Measurements from ENCODE around the gene LAP3.

Gene LAP3

DNA sequence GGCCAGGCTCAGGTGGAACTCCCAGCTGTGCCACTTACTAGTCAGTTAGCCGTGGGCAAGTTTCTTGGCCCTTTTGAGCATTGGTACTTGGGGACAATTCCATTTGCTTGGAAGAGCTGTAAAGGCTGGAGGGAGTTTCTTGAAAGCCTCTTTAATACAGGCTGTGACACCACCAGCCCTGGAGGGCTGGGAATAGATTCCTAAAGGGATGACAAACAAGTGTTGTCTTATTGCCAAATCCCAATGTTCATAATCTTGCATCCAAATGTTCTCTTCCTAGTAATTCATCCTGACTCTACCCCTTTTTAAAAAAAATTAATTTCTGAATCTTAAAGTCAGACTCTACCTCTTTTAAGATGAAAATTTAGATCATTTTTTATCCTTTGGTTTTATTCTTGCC, 22.8 kb downstream of the LAP3 start:
- no peaks in the 10 kb centered on the region for H4K20me1 ChIP-seq (ENCODE audit: insufficient read depth, low read length)
- H3K4me3 ChIP-seq (ENCODE audit: low read depth in 1 of 2, low read length in 2 of 2), result no peak overlapping the region
- no peaks in the 10 kb centered on the region for H3K27me3 ChIP-seq (ENCODE audit: insufficient read depth, low read length, poor library complexity)
- TF ChIP-seq EZH2 (IDR thresholded peaks at IDR 0.05; ENCODE audit: borderline replicate concordance, low read depth, low read length, severe bottlenecking), result no peak
- no peaks in the 10 kb centered on the region for H3K4me1 ChIP-seq (ENCODE audit: insufficient read depth, low read length)
- H3K4me2 ChIP-seq (ENCODE audit: insufficient read depth, low read length), result no peak overlapping the region
- DNase-seq (no peak), ATAC-seq (ENCODE audit: insufficient read depth, low read depth) (no peak)
- H2AFZ ChIP-seq (ENCODE audit: low read depth, low read length), result no peak overlapping the region
- peaks cover 21% of the 10 kb centered on the region; the same call in 1 of the 2 replicates for H3K36me3 ChIP-seq (ENCODE audit: insufficient read depth, low read length)
- H3K9me3 ChIP-seq (ENCODE audit: insufficient read depth, low read length, severe bottlenecking), result no peaks in the 10 kb centered on the region
- H3K9ac ChIP-seq (ENCODE audit: low read depth, low read length), result no peak overlapping the region
- no peaks in the 10 kb centered on the region for H3K79me2 ChIP-seq (ENCODE audit: insufficient read depth, low read length)
- H3K27ac ChIP-seq (ENCODE audit: low read length), result no peak overlapping the region

DNA sequence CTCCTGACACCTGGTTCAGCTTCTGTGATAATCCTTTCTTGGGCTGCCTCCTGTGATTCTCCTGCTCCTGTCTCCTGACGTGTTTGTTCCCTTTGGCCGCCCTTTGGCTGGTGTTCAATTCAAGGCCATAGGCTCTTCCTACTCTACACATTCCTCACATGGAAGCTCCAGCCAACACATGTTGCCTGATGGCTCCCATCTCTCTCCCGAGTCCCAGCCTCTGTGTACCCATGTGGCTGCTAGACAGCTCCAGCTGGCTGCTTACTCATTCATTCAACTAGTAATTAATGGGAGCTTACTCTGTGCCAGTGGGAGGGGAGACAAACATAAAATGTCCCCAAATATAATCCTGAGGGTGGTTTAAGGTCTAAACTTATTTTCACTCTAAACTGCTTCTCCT, 28.2 kb downstream of the LAP3 start:
- ATAC-seq (ENCODE audit: insufficient read depth, low read depth) (no peak), DNase-seq (no peak)
- H3K9ac ChIP-seq (ENCODE audit: low read depth, low read length), result no peak overlapping the region
- H3K27ac ChIP-seq (ENCODE audit: low read length), result no peak overlapping the region
- no peaks in the 10 kb centered on the region for H3K27me3 ChIP-seq (ENCODE audit: insufficient read depth, low read length, poor library complexity)
- TF ChIP-seq, protein P1, sequence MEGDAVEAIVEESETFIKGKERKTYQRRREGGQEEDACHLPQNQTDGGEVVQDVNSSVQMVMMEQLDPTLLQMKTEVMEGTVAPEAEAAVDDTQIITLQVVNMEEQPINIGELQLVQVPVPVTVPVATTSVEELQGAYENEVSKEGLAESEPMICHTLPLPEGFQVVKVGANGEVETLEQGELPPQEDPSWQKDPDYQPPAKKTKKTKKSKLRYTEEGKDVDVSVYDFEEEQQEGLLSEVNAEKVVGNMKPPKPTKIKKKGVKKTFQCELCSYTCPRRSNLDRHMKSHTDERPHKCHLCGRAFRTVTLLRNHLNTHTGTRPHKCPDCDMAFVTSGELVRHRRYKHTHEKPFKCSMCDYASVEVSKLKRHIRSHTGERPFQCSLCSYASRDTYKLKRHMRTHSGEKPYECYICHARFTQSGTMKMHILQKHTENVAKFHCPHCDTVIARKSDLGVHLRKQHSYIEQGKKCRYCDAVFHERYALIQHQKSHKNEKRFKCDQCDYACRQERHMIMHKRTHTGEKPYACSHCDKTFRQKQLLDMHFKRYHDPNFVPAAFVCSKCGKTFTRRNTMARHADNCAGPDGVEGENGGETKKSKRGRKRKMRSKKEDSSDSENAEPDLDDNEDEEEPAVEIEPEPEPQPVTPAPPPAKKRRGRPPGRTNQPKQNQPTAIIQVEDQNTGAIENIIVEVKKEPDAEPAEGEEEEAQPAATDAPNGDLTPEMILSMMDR (IDR thresholded peaks at IDR 0.05; ENCODE audit: borderline replicate concordance, extremely low read depth, low read length, poor library complexity, severe bottlenecking), result no peak
- TF ChIP-seq EZH2 (IDR thresholded peaks at IDR 0.05; ENCODE audit: borderline replicate concordance, low read depth, low read length, severe bottlenecking), result no peak
- peaks cover 18% of the 10 kb centered on the region; the same call in 1 of the 2 replicates for H3K36me3 ChIP-seq (ENCODE audit: insufficient read depth, low read length)
- H3K4me2 ChIP-seq (ENCODE audit: insufficient read depth, low read length), result no peak overlapping the region
- no peak overlapping the region for H2AFZ ChIP-seq (ENCODE audit: low read depth, low read length)
- H3K9me3 ChIP-seq (ENCODE audit: insufficient read depth, low read length, severe bottlenecking), result no peaks in the 10 kb centered on the region
- H3K4me3 ChIP-seq (ENCODE audit: low read depth in 1 of 2, low read length in 2 of 2), result no peak overlapping the region
- H3K79me2 ChIP-seq (ENCODE audit: insufficient read depth, low read length), result no peaks in the 10 kb centered on the region
- no peaks in the 10 kb centered on the region for H3K4me1 ChIP-seq (ENCODE audit: insufficient read depth, low read length)
- H4K20me1 ChIP-seq (ENCODE audit: insufficient read depth, low read length), result no peaks in the 10 kb centered on the region

DNA sequence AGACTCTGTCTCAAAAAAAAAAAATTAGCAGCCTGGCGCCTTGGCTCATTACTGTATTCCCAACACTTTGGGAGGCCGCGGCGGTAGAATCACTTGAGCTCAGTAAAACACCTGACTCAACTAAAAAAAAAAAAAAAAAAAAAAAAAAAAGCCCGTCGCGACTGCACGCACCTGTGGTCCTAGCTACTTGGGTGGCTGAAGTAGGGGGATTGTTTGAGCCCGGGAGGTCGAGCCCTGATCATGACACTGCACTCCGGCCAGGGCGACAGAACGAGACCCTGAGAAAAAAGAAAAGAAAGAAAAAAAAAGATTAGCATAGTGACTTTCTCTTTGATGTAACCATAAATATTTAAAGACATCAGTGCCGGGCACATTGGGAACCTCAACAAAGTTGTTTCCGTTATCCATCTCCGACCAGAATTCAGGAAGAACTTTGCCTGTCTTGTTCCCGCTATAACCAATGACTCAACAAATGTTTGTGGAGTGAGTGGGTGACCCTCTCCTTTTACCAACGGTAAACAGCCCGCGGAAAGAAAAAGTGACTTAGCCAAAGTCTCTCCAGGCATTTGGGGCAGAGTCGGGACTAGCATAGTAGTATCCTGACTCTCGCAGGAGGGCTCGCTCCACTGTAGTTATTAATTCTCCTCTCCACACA, 36.9 kb downstream of the LAP3 start:
- Histone ChIP-seq H3K4me3 (ENCODE audit: low read depth in 1 of 2, low read length in 2 of 2) (peak overlapping the region; percentile 79 to 95), H3K9ac (ENCODE audit: low read depth, low read length) (peak overlapping the region; percentile 88), H3K27ac (ENCODE audit: low read length) (peak overlapping the region; percentile 91), H3K4me1 (ENCODE audit: insufficient read depth, low read length) (peaks cover 51% of the 10 kb centered on the region), H2AFZ (ENCODE audit: low read depth, low read length) (peak overlapping the region; percentile 84), H3K27me3 (ENCODE audit: insufficient read depth, low read length, poor library complexity) (no peaks in the 10 kb centered on the region), H4K20me1 (ENCODE audit: insufficient read depth, low read length) (peaks cover 34% of the 10 kb centered on the region), H3K36me3 (ENCODE audit: insufficient read depth, low read length) (peaks cover 31% of the 10 kb centered on the region), H3K79me2 (ENCODE audit: insufficient read depth, low read length) (peaks cover 51% of the 10 kb centered on the region), H3K9me3 (ENCODE audit: insufficient read depth, low read length, severe bottlenecking) (no peaks in the 10 kb centered on the region), H3K4me2 (ENCODE audit: insufficient read depth, low read length) (peak overlapping the region; percentile 83)
- DNase-seq (peak; percentile 27), ATAC-seq (ENCODE audit: insufficient read depth, low read depth) (peak; percentile 60)
- TF ChIP-seq EZH2 (IDR thresholded peaks at IDR 0.05; ENCODE audit: borderline replicate concordance, low read depth, low read length, severe bottlenecking), result no peak
- TF ChIP-seq, protein P1 (IDR thresholded peaks at IDR 0.05; ENCODE audit: borderline replicate concordance, extremely low read depth, low read length, poor library complexity, severe bottlenecking), result no peak

DNA sequence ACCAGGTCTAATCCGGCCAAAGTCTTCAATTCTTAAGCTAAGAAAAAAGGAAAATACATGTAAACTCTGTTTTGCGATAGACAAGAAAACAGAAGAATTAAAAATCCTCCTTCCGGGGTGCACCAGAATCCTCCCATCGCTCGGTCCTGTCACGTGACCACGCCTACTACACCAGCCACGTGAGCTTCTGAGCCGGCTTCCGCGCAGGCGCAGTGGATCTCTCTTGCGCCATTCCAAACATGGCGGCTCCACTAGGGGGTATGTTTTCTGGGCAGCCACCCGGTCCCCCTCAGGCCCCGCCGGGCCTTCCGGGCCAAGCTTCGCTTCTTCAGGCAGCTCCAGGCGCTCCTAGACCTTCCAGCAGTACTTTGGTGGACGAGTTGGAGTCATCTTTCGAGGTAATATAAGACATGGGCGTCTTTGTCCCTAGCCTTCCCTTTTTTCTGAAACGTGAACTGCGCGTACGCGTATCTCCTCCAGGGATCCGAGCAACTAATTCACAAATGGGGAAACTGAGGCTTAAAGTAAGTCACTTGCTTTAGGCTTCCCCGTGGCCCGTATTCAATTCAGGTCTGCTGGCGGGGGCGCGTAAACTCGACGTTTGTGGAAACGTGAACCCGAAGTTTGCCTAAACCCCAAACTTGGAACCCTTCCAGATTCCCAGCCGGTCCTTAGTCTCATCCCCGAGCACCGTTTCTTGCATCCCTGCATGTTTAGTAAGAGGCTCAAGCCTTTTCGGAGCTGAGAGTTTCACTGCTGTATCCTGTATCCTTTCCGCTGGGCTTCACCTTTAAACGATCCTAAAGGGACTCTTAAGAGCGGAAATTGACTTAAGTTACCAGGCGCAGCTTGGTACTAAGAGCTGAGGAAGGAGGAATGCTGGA, 37.7 kb downstream of the LAP3 start, which contains the start of gene MED28:
TSS of gene MED28 (plus strand) at position 226 of the 884 bp plus-strand sequence. CDS start at position 240, 14 bp downstream.
- Histone ChIP-seq H3K27ac (ENCODE audit: low read length) (peak within 1 kb of the TSS; percentile 91), H3K79me2 (ENCODE audit: insufficient read depth, low read length) (peaks cover 59% of the 10 kb centered on the region)

More for the DNA sequence above, 37.7 kb downstream of the LAP3 start, which contains the start of gene MED28:
- H2AFZ ChIP-seq (ENCODE audit: low read depth, low read length), result peak within 1 kb of the TSS; percentile 84
- peak within 1 kb of the TSS; percentile 88 for H3K9ac ChIP-seq (ENCODE audit: low read depth, low read length)
- H4K20me1 ChIP-seq (ENCODE audit: insufficient read depth, low read length), result peaks cover 42% of the 10 kb centered on the region
- ATAC-seq (ENCODE audit: insufficient read depth, low read depth), result peak; percentile 86
- TF ChIP-seq EZH2 (IDR thresholded peaks at IDR 0.05; ENCODE audit: borderline replicate concordance, low read depth, low read length, severe bottlenecking), result no peak
- TF ChIP-seq, protein P1 (IDR thresholded peaks at IDR 0.05; ENCODE audit: borderline replicate concordance, extremely low read depth, low read length, poor library complexity, severe bottlenecking), result no peak
- peaks cover 39% of the 10 kb centered on the region for H3K36me3 ChIP-seq (ENCODE audit: insufficient read depth, low read length)
- peak; percentile 94 for DNase-seq
- no peaks in the 10 kb centered on the region for H3K9me3 ChIP-seq (ENCODE audit: insufficient read depth, low read length, severe bottlenecking)
- peak within 1 kb of the TSS; percentile 83 for H3K4me2 ChIP-seq (ENCODE audit: insufficient read depth, low read length)
- peaks cover 58% of the 10 kb centered on the region for H3K4me1 ChIP-seq (ENCODE audit: insufficient read depth, low read length)
- H3K27me3 ChIP-seq (ENCODE audit: insufficient read depth, low read length, poor library complexity), result no peaks in the 10 kb centered on the region
- H3K4me3 ChIP-seq (ENCODE audit: low read depth in 1 of 2, low read length in 2 of 2), result peak within 1 kb of the TSS; percentile 79 to 95

All from DND-41 (cell line).